Gastroesophageal sphincter (tissue), 3 donors: ENCODE results near the gene AGBL1.

Experiments used
- CTCF ChIP-seq, 4 experiments: fragments of 200-600 bp in 2 of 4; fragments of 450-650 bp in 2 of 4; sonication (generic) in 1 of 4; IDR thresholded peaks; one replicate each; pipeline ENCODE4 v1.5.1; 2017 to 2019; ENCODE audit warnings: antibody characterized with exemption in 4 of 4, mild to moderate bottlenecking in 2 of 4, moderate library complexity in 2 of 4
- POLR2A ChIP-seq, 2 donors: fragments of 450-650 bp; IDR thresholded peaks; one replicate each; pipeline ENCODE4 v1.6.1; 2017; ENCODE audit warnings: antibody characterized with exemption in 2 of 2, mild to moderate bottlenecking in 2 of 2, moderate library complexity in 1 of 2
- POLR2AphosphoS5 ChIP-seq: sonication (generic); formaldehyde crosslinking; IDR thresholded peaks from one replicate; pipeline ENCODE4 v1.6.1; 2017; ENCODE audit warnings: antibody characterized with exemption

DNA sequence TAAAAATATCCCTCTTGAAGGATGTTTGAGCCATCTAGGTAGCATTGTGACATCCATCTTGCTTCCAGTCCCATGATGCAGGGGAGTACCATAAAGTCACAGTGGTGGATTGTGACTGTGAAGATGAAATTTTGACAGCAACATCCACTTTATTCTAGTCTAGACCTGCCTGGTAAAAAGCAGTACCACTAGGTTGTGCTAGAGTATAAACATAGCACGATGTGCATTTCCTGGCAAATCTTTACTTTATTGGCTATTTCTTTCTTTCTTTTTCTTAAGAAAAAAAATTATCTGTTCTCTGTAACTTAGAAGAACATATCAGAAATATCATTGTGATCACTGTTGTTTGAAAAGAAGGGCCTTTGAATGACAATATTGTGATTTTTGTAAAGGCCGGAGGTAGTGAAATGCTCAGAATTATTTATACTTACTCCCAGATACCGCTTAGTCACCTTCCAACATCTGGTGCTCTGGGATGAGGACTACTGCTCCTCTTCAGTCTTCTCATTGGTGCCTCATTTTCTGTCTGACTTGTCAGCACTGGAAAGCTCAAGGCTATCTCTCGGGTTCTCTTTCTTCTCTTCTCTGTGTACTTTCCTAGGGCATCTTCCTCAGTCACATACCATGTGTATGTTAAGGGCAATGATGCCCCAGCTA lies 35.6 kb downstream of the AGBL1 start:
- TF ChIP-seq CTCF (IDR thresholded peaks at IDR 0.05) (peak in 3 of 4 experiments; percentile 15 to 45 (median 36)), POLR2A (IDR thresholded peaks at IDR 0.05) (no peak), POLR2AphosphoS5 (no peak)
